NCI-H146 (cell line): ENCODE results near the gene PFDN1.

ENCODE experiments used
- DNase-seq: peaks from one replicate; lab custom pipeline; 2025; lab: John Stamatoyannopoulos, UW

Gene PFDN1

DNA sequence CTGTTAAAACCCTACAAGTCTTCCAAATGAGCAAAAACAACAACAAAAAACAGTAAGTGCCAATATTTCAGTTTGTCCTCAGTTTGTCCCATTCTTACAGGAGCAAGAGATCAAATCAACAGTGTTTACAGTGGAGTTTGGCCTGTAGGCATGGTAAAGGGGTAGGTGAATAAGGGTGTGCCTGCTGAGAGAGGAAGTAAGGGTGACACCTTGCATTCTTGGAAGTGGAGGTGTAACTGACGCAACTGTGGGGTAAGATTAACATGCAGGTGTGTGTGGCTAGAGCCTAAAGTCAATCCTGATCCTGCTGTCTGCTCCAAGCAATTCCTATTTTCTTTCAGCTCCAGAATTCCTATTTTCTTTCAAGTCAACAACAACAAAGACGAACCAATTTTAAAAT, 43.4 kb downstream of the PFDN1 start:
- DNase-seq, result no peak

- no peak for DNase-seq
These were observed 44.0 kb downstream of the PFDN1 start for GRCh38 chr5:140258873-140259272.

DNA sequence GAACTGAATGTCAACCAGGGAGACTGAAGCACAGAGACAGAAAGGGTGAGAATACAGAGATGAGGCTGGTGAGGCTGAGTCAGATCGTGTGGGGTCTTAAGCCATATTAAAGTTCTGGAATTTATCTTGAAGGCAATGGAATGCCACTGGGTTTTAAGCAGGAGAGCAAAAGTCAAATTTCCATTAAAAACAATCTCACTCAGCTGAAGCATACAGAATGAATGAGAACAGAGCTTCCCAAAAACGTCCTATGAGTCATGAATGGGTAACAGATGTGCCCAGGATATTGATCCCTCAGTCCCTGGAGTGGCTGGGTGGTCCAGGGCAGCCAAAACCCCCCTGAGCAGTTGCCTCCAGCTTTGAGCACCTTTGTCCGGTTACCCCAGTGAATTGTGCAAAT, 44.9 kb downstream of the PFDN1 start:
- no peak for DNase-seq

DNA sequence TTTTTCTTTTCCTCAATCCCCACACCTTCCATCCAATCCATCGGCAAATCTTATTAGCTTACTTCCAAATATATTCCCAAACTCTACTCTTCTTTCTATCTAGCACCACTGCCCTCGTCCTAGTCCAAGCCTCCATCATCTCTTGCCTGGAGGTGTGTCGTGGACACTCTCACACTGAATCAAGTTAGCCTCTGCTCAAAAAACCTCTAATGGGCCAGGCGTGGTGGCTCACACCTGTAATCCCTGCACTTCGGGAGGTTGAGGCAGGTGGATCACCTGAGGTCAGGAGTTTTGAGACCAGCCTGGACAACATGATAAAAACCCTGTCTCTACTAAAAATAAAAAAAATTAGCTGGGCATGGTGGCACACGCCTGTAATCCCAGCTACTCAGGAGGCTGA, 46.2 kb downstream of the PFDN1 start:
- no peak for DNase-seq

GRCh38 chr5:140255460-140256157, 47.3 kb downstream of the PFDN1 start:
- DNase-seq, result no peak

DNA sequence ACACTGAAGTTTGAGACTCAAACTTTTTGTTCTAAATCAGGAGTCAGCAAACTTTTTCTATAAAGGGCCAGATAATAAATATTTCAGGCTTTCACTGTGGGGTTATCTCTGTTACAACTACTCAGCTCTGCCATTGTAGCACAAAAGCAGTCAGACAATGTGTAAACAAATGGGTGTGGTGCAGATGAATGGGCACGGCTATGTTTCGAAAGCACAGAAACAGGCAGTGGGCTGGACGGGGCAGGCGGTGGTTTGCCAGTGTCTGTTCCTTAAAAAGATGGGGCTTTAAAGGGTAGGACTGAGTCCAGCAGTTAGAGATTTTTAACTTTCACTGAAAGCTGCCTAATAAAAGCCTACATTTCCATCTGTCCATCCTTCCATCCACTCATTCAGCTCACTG, 48.9 kb downstream of the PFDN1 start:
- DNase-seq, result no peak

DNA sequence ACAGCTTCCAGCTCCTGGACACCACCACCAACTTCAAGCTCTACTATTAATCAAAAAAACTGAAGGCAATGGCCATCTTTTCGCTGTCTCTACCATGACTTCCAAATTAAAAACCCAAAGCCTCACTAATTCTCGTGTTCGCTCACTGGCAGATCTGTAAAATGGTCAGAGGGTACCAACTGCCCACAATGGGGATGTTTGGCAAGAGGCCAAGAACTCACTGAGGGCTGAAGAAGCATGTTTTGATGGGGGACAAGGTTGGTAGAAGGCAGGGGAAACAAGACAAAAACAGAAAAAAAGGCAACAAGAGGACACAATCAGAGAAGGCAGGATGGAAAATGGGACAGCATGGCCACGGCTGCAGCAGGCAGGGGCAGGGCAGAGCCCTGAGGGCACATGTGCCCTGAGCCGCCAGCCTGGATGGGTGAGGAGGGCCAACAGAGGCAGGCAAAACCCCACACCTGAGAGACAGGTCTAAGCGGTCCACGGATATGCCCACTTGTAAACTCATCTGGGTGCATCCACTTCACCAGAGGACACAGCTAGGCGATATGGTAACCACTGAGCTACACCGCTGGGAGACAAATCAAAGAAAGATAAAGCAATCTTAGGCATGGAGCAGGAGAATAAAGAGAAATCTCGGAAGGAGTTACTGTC, 50.3 kb downstream of the PFDN1 start:
- no peak for DNase-seq

GRCh38 chr5:140251527-140251973, 51.4 kb downstream of the PFDN1 start:
- no peak for DNase-seq

DNA sequence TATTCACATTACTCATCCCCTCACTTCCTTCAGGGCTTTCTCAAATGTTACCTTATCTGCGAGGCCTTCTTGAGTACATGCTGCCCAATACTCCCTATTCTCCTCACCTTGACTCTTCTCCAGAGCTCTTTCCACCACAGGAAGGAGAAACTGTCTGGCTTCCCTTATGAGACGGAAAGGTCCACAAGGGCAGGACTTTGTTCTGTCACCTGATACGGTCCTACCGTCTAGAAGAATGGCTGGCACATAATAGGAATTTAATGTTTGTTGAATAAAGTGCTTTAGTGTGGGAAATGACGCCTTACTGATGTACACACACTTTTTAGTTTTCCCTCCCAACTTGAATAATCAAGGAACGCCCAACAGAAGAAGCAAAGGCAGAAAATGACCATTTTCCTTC, 52.5 kb downstream of the PFDN1 start:
- no peak for DNase-seq

- DNase-seq, result no peak
These were observed 53.4 kb downstream of the PFDN1 start for GRCh38 chr5:140249536-140249935.

GRCh38 chr5:140248414-140248813, 54.5 kb downstream of the PFDN1 start:
- no peak for DNase-seq

GRCh38 chr5:140246378-140247122, 56.4 kb downstream of the PFDN1 start:
- DNase-seq, result no peak

DNA sequence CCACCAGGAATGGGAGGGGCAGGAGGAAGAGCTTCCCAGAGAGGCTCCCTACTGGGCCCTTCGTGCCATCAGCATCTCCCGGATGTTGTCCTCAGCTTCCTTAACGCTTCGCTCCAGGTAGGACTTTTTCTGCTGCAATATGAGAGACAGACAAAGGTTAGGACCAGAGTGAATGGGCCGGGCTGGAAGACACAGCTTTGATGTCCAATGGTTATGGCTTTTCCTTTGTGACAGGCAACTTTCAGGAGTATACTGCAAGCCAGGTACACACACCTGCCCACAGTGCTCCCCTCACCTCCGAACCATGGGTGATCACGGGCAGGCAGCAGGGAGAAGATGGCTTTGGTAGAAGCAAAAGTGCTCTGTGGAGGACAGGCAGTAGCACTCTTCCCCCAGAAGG, 57.0 kb downstream of the PFDN1 start:
- no peak for DNase-seq

GRCh38 chr5:140245341-140245740, 57.6 kb downstream of the PFDN1 start:
- DNase-seq, result no peak

GRCh38 chr5:140244525-140245025, 58.3 kb downstream of the PFDN1 start:
- DNase-seq, result peak; percentile 83

- peak; percentile 68 for DNase-seq
These were observed 59.1 kb downstream of the PFDN1 start for GRCh38 chr5:140243706-140244250.

DNA sequence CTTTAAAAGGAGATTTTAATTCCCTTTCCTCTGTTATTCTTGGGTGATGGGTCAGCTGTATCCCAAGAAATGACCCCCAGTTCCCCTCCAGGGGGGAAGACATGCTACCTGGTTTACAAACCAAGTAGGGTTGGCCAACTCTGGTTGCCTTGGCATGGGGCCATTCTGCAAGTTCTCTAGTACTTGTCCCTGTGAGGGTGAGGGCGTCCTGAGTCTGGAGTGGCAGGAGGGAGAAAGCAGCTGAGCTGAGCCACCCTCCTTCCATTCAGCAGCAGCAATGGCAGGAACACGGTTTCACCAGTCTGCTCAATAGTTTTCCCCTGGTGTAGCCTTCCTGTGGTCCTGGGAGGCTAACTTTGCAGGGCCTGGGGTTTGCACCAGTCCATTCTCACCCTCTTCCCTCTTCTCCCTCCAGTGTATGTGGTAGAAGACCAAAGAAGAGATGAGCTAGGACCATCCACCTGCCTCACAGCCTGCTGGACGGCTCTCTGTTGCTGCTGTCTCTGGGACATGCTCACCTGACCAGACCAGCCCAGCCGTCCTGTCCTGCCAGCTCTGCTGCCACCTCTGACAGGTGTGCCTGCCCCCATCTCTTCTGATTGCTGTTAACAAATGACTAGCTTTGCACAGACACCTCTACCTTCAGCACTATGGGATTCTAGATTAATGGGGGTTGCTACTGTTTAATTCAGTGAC, 59.9 kb downstream of the PFDN1 start:
- DNase-seq, result no peak

- no peak for DNase-seq
These were observed 60.8 kb downstream of the PFDN1 start for GRCh38 chr5:140242099-140242498.

DNA sequence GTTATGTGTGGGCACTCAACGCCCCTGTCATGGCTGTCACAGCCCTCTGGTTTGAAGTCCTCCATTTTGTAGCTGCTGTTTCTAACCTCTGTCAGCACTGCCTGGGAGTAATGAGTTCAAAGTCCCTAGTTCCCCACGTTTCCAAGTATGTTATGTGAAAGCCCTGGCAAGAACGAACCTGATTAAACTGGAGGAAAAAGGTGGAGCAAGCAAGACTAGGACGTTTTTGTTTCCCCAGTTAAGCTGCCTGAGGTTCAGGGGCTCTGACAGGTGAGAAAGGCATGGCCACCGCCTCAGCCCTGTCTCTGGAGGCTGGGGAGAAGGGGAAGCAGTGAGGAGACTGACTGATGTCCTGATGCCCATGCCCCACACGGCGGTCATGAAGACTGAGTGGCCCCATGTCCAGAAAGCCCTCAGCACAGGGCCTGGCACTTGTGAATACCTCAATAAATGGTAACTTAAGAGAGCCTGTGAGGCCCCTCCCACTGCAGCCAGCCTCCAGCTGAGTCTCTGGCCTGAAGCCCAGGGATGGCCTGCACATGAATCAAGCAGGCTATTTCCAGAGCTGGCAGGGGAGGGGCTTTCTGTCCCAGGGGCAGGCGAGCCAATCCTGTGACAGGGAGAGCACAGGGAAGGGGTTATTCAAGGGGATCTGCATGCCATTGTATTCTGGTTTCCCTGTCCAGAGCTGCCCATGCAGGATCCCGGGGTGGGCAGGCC, 61.8 kb downstream of the PFDN1 start:
- DNase-seq, result peak; percentile 37

GRCh38 chr5:140239939-140240700, 62.8 kb downstream of the PFDN1 start:
- no peak for DNase-seq

DNA sequence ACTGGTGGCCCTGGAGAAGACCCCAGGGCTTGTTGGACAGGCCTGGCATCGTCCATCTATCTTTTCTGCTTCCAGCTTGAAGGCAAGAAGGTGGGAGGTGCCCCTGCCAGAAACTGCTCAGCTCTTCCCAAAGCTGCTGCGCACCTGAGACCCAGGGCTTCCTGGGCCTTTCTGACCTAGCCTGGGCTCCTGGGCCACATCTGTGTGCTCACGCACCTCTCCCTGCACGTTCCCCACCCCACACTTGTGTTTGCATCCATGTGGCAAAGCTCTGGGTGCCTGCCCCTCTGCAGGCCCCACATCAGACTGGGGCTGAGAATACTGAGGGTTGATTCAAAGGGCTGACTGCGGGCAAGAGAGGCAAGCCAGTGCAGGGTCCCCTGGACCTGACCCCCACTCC, 63.4 kb downstream of the PFDN1 start:
- no peak for DNase-seq
